Panc1 (cell line): ENCODE results near the gene METTL9. TPM values are rescaled to one million over a fixed set of nuclear protein-coding genes. Genes with fewer than 3 reads are reported as not detected.
A peak's percentile ranks its signal among the peaks of the same experiment; 100 is the strongest.

Experiments used
- ATAC-seq: fragments of 200-7000 bp; cut with Tn5 transposase; 2 replicates; pipeline ENCODE4 v1.9.1; 2020; ENCODE audit warnings: mild to moderate bottlenecking, moderate library complexity
- BruUV-seq: library from RNA; stranded (reverse); fragments of 400-500 nt; replicated peaks from 2 replicates; lab custom pipeline; 2021; lab: Mats Ljungman, UMichigan
- CTCF ChIA-PET: fragments of 300-600 bp; sonication (Branson Sonifier 250); formaldehyde crosslinking; loops from one replicate; lab custom pipeline; 2022; ENCODE audit warnings: antibody characterized with exemption; lab: Charles Lee
- POLR2A ChIA-PET: fragments of 300-600 bp; sonication (Branson Sonifier 250); formaldehyde crosslinking; loops from one replicate; lab custom pipeline; 2022; ENCODE audit warnings: antibody characterized with exemption; lab: Charles Lee
- DNase-seq: peaks from one replicate; pipeline ENCODE4 v3.0.0-alpha.2; 2010; ENCODE audit warnings: low read depth, low spot score
- H3K27ac ChIP-seq: 2 replicates; pipeline ENCODE4 v1.5.1; 2011; ENCODE audit warnings: mild to moderate bottlenecking, low read length, inconsistent platforms
- H3K27me3 ChIP-seq: fragments of 200-500 bp; sonication (Bioruptor generic); 2 replicates; pipeline ENCODE4 v1.6.0; 2014; ENCODE audit warnings: low read length, inconsistent platforms; ENCODE audit not compliant: control insufficient read depth, insufficient read depth
- H3K36me3 ChIP-seq: fragments of 200-500 bp; sonication (Bioruptor generic); 2 replicates; pipeline ENCODE4 v1.5.1; 2014; ENCODE audit warnings: inconsistent platforms, mild to moderate bottlenecking, low read length, moderate library complexity; ENCODE audit not compliant: control insufficient read depth, insufficient read depth
- H3K4me1 ChIP-seq: 2 replicates; pipeline ENCODE4 v1.5.1; 2011; ENCODE audit warnings: inconsistent platforms, mild to moderate bottlenecking, low read length, moderate library complexity; ENCODE audit not compliant: control insufficient read depth, insufficient read depth
- H3K4me3 ChIP-seq, 2 experiments: 2 replicates each; pipeline ENCODE4 v1.5.1; 2011 to 2012; ENCODE audit warnings: low read depth in 2 of 2, low read length in 2 of 2, mild to moderate bottlenecking in 2 of 2, inconsistent platforms in 1 of 2, moderate library complexity in 1 of 2
- H3K9me3 ChIP-seq: fragments of 200-500 bp; sonication (Bioruptor generic); 2 replicates; pipeline ENCODE4 v1.5.1; 2014; ENCODE audit warnings: low read depth, mild to moderate bottlenecking, inconsistent platforms, low read length, moderate library complexity; ENCODE audit not compliant: control insufficient read depth, insufficient read depth
- POLR2AphosphoS5 ChIP-seq: IDR thresholded peaks from 2 replicates; pipeline ENCODE4 v1.6.1; 2012; ENCODE audit warnings: mild to moderate bottlenecking, low read depth, low read length, moderate library complexity
- REST ChIP-seq, 2 experiments: IDR thresholded peaks; 2 replicates each; pipeline ENCODE4 v1.6.1; 2011 to 2012; ENCODE audit warnings: low read depth in 2 of 2, control low read depth in 1 of 2, low read length in 1 of 2, mild to moderate bottlenecking in 1 of 2, moderate library complexity in 1 of 2; ENCODE audit not compliant: insufficient read depth in 1 of 2
- SIN3A ChIP-seq: IDR thresholded peaks from 2 replicates; pipeline ENCODE4 v1.6.1; 2012; ENCODE audit warnings: low read depth, mild to moderate bottlenecking, low read length, moderate library complexity, borderline replicate concordance; ENCODE audit not compliant: insufficient read depth
- TCF7L2 ChIP-seq: IDR thresholded peaks from 2 replicates; pipeline ENCODE4 v1.6.1; 2011; ENCODE audit warnings: mild to moderate bottlenecking, low read depth, low read length, inconsistent platforms
- in situ Hi-C: cut with HindIII; loops from 2 replicates; pipeline ENCODE4 v1.10.0; 2016; ENCODE audit warnings: low sequenced_read_pairs, low pct_unique_long_range_greater_than_20kb
- intact Hi-C: fragments of 100-400 bp; cut with micrococcal nuclease; formaldehyde crosslinking; loops from one replicate; pipeline ENCODE4 v1.10.0; 2022; ENCODE audit not compliant: unreplicated experiment
- total RNA-seq: library from RNA; stranded (reverse); gene quantifications from one replicate; pipeline ENCODE4 v1.2.1, GENCODE V29; 2021; ENCODE audit not compliant: unreplicated experiment
- TF ChIP-seq, protein P1 (sequence below): fragments of 450-650 bp; IDR thresholded peaks from 2 replicates; pipeline ENCODE4 v1.5.1; 2017; ENCODE audit warnings: mild to moderate bottlenecking

Gene METTL9
- total RNA-seq, 1 experiment from 2014 or later, result 86.1 TPM

DNA sequence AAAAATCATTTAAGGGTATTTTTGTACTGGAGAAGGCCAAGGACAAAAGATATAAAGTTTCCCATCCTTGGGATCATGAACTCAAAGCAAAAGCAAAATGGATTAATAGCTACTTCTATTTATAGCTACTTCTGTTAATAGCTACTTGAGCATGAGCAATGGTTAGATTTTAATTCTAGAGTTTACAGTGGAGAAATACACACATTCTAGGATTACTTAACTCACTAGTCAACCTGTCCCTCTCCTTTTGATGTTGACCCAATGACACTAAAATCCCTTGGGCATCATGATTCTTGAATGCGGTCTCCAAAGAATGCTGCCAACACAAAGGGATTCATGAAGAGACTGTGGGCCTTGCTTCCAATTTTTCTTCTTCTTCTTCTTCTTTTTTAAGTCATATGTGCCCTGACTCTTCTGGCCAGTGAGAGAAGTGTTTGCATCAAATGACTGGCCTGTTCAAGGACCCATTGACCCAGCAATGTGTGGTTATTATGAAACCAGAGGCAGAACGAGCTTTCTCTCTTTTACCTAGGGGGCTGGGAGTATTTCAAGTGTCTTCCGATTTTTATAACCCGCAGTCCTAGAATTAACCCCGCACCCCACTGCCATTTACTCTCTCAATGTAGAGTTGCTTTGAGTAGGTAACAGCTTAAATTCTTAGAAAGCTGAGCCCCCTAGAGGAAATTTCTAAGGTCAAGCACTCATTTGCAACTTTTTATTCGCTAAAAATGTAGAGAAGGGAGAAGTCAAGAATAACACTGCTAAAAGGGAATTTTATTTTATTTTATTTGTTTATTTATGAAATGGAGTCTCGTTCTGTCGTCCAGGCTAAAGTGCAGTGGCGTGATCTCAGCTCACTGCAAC, 99.0 kb downstream of the METTL9 start:
- H3K4me1 ChIP-seq, result no peaks in the 10 kb centered on the region
- H3K27me3 ChIP-seq, result no peaks in the 10 kb centered on the region
- no peak overlapping the region for H3K27ac ChIP-seq
- ChIA-PET CTCF (no interaction called here), POLR2A (no interaction called here)
- DNase-seq, result no peak
- TF ChIP-seq REST (IDR thresholded peaks at IDR 0.05; ENCODE audit: insufficient read depth in 1 of 2, low read depth in 2 of 2, low read length in 1 of 2) (no peak), TCF7L2 (no peak), SIN3A (no peak), POLR2AphosphoS5 (no peak)
- TF ChIP-seq, protein P1, sequence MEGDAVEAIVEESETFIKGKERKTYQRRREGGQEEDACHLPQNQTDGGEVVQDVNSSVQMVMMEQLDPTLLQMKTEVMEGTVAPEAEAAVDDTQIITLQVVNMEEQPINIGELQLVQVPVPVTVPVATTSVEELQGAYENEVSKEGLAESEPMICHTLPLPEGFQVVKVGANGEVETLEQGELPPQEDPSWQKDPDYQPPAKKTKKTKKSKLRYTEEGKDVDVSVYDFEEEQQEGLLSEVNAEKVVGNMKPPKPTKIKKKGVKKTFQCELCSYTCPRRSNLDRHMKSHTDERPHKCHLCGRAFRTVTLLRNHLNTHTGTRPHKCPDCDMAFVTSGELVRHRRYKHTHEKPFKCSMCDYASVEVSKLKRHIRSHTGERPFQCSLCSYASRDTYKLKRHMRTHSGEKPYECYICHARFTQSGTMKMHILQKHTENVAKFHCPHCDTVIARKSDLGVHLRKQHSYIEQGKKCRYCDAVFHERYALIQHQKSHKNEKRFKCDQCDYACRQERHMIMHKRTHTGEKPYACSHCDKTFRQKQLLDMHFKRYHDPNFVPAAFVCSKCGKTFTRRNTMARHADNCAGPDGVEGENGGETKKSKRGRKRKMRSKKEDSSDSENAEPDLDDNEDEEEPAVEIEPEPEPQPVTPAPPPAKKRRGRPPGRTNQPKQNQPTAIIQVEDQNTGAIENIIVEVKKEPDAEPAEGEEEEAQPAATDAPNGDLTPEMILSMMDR, result peak; percentile 13; the same call in 1 of the 2 replicates
- intact Hi-C loops, result no loop called here
- no peak overlapping the region for H3K4me3 ChIP-seq
- no peak for ATAC-seq
- in situ Hi-C loops, result no loop called here
- H3K36me3 ChIP-seq, result no peaks in the 10 kb centered on the region
- no peaks in the 10 kb centered on the region for H3K9me3 ChIP-seq
- BruUV-seq, result no TSS peak

- no TSS peak for BruUV-seq
- H3K4me3 ChIP-seq, result no peak overlapping the region
- intact Hi-C loops, result no loop called here
- no peak overlapping the region for H3K27ac ChIP-seq
- in situ Hi-C loops, result no loop called here
- H3K36me3 ChIP-seq, result no peaks in the 10 kb centered on the region
- no peak for TF ChIP-seq REST (IDR thresholded peaks at IDR 0.05; ENCODE audit: insufficient read depth in 1 of 2, low read depth in 2 of 2, low read length in 1 of 2)
- TF ChIP-seq, protein P1, result no peak
- no peak for TF ChIP-seq POLR2AphosphoS5
- no peak for TF ChIP-seq SIN3A
- TF ChIP-seq TCF7L2, result no peak
- H3K9me3 ChIP-seq, result no peaks in the 10 kb centered on the region
- no peaks in the 10 kb centered on the region for H3K27me3 ChIP-seq
- ATAC-seq (no peak), DNase-seq (no peak)
- ChIA-PET CTCF (no interaction called here), POLR2A (no interaction called here)
- no peaks in the 10 kb centered on the region for H3K4me1 ChIP-seq
These were observed 101.9 kb downstream of the METTL9 start for GRCh38 chr16:21701271-21701670.
